Measurements from ENCODE around the gene COPE.

- TF ChIP-seq, protein P1, sequence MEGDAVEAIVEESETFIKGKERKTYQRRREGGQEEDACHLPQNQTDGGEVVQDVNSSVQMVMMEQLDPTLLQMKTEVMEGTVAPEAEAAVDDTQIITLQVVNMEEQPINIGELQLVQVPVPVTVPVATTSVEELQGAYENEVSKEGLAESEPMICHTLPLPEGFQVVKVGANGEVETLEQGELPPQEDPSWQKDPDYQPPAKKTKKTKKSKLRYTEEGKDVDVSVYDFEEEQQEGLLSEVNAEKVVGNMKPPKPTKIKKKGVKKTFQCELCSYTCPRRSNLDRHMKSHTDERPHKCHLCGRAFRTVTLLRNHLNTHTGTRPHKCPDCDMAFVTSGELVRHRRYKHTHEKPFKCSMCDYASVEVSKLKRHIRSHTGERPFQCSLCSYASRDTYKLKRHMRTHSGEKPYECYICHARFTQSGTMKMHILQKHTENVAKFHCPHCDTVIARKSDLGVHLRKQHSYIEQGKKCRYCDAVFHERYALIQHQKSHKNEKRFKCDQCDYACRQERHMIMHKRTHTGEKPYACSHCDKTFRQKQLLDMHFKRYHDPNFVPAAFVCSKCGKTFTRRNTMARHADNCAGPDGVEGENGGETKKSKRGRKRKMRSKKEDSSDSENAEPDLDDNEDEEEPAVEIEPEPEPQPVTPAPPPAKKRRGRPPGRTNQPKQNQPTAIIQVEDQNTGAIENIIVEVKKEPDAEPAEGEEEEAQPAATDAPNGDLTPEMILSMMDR (IDR thresholded peaks at IDR 0.05), result no peak
- no peak for TF ChIP-seq POLR2A (IDR thresholded peaks at IDR 0.05)
Measured at GRCh38 chr19:18921593-18921992, 2.4 kb upstream of the COPE start.

Measured in lower leg skin (tissue), 3 donors.